VCaP (cell line): ENCODE results near the gene BIRC6.

Experiments used
- H3K27ac ChIP-seq: fragments of 450-650 bp; 2 replicates; pipeline ENCODE4 v1.5.1; 2017
- CTCF ChIP-seq: fragments of 450-650 bp; conservative IDR thresholded peaks from 2 replicates; pipeline ENCODE4 v1.5.1; 2017; ENCODE audit warnings: mild to moderate bottlenecking, moderate library complexity

Gene BIRC6

DNA sequence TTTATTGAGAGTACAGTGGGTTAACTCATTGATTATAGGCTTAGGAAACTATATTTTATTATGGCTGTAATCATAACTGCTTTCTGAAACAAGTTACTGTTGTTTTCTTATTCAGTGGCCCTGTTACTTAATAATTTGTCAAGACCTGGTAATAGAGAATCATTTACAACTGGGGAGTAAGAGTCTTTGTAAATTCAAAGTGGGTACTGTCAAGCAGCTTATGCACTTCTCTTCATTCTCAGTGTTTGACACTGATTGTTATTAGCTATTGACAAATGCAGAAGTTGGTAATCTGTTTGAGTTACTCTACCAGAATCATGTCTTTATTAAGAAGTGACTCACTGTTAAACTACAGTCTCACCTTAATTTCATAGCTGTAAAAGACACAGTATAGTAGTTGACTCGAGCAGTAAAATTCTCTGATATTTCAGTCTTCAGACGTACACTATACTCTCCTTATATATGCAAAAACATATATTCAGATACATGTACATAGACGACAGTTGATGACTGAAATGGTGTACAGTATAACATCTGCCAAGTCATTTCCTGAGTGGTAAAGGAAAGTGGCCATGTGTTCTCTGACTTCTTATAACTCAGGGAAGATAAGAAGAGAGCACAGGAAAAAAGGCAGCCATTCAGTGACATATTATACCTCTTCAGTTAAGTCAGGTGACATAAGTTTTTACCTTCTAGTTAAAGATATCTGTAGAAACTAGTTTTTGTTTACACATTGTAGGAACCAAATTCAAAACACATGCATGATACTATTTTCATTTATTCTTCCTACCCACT, 235.0 kb downstream of the BIRC6 start:
- TF ChIP-seq CTCF = no peak
- no peak overlapping the region for H3K27ac ChIP-seq

- no peak for TF ChIP-seq CTCF
- H3K27ac ChIP-seq = no peak overlapping the region
These were observed 237.8 kb downstream of the BIRC6 start for GRCh38 chr2:32594573-32594972.

- H3K27ac ChIP-seq = no peak overlapping the region
- TF ChIP-seq CTCF = no peak
These were observed 254.5 kb downstream of the BIRC6 start for GRCh38 chr2:32611366-32611765.

DNA sequence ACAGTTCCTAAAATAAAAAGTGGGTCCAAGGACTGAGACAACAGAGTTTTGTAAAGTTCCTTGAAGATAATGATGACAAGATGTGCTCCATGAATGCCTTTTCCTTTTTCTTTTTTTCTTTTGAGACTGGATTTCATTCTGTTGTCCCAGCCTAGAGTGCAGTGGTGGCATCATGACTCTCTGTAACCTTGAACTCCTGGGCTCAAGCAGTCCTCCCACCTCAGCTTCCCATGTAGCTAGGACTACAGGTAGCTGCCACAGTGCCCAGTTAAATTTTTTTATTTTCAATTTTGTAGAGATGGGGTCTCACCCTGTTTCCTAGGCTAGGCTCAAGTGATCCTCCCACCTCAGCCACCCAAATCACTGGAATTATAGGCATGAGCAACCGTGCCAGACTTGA, 254.9 kb downstream of the BIRC6 start:
- no peak overlapping the region for H3K27ac ChIP-seq
- TF ChIP-seq CTCF = no peak

- no peak for TF ChIP-seq CTCF
- no peak overlapping the region for H3K27ac ChIP-seq
These were observed 257.3 kb downstream of the BIRC6 start for GRCh38 chr2:32614084-32614483.

DNA sequence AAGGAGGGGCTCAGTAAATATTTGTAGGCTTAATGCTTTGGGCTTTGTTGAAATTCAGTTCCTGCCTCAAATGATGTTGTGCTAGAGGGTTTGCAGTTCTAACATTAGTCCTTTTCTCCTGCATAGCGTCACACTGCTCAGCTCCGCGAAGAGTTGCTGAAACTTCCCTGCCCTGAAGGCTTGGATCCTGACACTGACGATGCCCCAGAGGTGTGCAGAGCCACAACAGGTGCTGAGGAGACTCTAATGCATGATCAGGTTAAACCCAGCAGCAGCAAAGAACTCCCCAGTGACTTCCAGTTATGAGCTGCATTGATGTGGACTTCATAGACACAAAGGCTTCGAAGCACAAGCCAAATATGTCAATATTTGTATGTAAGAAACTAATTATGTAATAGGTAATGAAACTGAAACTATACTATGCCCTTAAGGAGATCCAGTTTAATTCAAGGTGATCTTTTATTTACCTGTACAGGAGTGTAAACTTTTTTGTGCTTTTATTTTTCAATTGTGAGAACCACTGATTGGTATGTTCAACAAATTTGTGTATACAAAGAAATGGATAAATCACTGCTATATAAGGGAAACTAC, 260.9 kb downstream of the BIRC6 start:
- no peak for TF ChIP-seq CTCF
- H3K27ac ChIP-seq = no peak overlapping the region

- no peak for TF ChIP-seq CTCF
- no peak overlapping the region for H3K27ac ChIP-seq
These were observed 265.9 kb downstream of the BIRC6 start for GRCh38 chr2:32622570-32623310.
